Activated gamma-delta T cell (primary cell): ENCODE measurements around the gene LHB.
A peak's percentile ranks its signal among the peaks of the same experiment; 100 is the strongest.
"Not testable (repeated sequence)": the region's sequence is repeated elsewhere in the genome, so short reads cannot be mapped to it uniquely, and the experiment has no call there.

Source experiments
- DNase-seq: peaks from one replicate; lab custom pipeline; 2025; lab: John Stamatoyannopoulos, UW

Gene LHB

DNA sequence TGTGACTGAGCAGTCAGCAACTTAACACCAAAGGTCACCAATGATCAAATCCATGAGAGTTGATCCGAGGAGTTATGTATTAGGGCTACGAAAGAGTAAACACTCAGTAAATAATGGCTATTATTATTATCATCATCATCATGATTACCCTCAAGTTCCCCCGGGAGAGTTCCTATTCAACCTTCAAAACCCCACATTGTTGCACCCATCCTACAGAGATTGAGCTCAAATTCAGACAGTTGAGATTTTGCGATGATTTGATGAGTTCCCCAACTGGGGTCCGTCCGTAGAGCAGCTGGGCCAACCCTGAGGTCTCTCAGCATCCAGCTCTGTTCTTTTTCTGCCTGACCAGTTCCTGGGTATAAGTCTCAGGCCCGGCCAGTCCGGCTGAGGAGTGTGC, 21.2 kb upstream of the LHB start:
- DNase-seq = not testable (repeated sequence)

DNA sequence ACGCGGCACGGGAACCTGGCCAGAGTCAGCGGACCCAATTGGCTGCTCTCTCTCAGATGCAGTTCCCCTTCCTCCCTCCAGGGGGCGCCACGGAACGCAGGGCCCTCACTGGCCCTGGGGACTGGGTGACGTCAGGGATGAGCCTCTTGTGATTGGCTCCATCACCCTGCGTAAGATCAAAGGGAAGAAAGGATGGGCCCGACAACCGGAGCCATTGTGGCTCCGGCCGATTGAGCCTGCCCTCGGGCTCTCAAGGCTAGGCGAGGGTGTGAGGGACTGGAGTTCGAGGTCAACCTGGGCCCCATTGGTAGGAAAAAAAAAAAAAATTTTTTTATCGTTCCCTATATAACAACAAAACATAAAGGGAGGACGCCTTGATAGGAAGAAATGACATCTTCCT, 19.9 kb upstream of the LHB start, which contains the start of gene CGB1:
Gene CGB1 (minus strand): TSS at position 81 of the 400 bp plus-strand sequence. CDS start 184 bp downstream, outside the sequence.
- DNase-seq = not testable (repeated sequence)

DNA sequence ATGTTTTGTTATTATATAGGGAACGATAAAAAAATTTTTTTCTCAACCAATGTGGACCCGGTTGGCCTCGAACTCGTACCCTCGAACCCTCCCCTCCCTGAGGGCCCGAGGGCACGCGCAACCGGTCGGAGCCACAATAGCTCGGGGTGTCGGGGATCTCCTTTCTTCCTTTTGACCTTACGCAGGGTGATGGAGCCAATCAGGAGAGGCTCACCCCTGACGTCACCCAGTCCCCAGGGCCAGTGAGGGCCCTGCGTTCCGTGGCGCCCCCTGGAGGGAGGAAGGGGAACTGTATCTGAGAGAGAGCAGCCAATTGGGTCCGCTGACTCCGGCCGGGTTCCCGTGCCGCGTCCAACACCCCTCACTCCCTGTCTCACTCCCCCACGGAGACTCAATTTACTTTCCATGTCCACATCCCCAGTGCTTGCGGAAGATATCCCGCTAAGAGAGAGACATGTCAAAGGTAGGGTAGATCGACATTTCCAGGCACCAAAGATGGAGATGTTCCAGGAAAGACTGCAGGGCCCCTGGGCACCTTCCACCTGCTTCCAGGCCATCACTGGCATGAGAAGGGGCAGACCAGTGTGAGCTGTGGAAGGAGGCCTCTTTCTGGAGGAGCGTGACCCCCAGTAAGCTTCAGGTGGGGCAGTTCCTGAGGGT, 14.9 kb upstream of the LHB start, which contains the start of gene CGB2:
Gene CGB2 (plus strand): TSS at position 249 of the 660 bp plus-strand sequence. CDS start 206 bp downstream, at position 455.
- DNase-seq = not testable (repeated sequence)

DNA sequence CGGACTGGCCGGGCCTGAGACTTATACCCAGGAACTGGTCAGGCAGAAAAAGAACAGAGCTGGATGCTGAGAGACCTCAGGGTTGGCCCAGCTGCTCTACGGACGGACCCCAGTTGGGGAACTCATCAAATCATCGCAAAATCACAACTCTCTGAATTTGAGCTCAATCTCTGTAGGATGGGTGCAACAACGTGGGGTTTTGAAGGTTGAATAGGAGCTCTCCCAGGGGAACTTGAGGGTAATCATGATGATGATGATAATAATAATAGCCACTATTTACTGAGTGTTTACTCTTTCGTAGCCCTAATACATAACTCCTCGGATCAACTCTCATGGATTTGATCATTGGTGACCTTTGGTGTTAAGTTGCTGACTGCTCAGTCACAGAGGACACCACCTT, 13.4 kb upstream of the LHB start:
- DNase-seq = not testable (repeated sequence)

DNA sequence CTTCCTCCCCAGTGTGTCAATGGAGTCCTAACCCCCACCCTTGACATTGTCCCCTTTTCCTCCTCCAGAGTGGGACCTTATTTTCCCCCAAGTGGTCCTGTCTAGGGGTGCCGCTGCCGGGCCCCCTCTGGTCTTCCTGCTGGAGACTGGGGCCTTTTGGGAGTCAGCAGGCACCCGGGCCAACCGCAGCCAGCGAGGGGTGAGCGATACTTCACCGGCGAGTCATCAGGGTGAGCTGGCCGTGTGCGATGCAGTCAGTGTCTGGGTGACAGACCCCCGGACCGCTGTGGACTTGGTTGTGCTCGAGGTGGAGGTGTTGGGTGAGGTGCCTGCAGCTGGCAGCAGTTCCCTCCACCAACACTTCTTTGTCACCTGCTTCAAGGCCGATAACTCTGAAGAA, 12.9 kb upstream of the LHB start:
- DNase-seq = not testable (repeated sequence)

DNA sequence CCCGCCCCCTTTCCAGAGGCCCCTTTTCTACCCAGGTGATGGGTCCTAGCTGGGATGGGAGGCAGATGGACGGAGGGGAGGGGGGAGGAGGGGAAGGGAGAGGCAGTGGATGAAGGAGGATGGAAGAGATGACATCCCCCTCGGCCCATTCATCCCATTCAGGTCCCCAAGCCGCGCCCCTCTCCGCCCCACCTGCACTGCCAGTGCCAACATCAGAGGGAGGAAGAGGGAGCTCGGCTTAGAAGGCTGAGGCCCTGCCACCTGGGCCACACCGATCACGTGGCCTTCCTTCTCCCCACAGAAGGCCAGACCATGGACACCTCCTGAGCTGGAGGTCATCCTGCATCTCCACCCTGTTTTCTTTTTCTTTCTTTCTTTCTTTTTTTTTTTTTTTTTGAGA, 11.8 kb upstream of the LHB start:
- not testable (repeated sequence) for DNase-seq

DNA sequence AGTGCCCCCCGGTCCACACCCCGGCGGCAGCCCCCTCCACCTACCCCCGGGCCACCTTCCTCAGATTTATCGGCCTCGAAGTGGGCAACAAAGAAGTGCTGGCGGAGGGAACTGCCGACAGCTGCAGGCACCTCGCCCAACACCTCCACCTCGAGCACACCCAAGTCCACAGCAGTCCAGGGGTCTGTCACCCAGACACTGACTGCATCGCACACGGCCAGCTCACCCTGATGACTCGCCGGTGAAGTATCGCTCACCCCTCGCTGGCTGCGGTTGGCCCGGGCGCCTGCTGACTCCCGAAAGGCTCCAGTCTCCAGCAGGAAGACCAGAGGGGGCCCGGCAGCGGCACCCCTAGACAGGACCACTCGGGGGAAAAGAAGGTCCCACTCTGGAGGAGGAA, 8.7 kb upstream of the LHB start:
- not testable (repeated sequence) for DNase-seq

DNA sequence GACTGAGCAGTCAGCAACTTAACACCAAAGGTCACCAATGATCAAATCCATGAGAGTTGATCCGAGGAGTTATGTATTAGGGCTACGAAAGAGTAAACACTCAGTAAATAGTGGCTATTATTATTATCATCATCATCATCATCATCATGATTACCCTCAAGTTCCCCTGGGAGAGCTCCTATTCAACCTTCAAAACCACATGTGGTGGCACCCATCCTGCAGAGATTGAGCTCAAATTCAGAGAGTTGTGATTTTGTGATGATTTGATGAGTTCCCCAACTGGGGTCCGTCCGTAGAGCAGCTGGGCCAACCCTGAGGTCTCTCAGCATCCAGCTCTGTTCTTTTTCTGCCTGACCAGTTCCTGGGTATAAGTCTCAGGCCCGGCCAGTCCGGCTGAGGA, 8.2 kb upstream of the LHB start:
- not testable (repeated sequence) for DNase-seq

DNA sequence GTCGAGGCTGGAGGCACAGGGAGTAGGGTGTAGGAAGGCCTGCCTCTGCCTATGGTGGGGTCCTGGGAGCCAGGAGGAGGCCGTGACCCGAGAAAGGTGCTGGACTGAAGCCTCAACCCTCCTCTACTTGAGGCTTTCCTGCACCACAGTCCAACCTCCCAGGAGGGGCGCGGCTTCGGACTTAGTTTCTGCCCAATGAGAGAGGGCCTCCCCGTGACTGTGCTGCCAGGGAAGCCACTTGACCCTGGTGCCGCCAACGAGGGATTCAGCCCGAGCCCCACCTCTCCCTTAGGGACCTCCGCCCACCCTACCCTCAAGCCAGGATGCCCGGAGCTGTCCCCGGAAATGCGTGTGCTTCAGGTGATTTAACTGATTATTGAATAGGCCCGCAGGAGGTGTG, 7.3 kb upstream of the LHB start, which contains the start of gene CGB3:
Gene CGB3 (minus strand): TSS at position 101 of the 400 bp plus-strand sequence. CDS start 362 bp downstream, outside the sequence.
- DNase-seq = not testable (repeated sequence)

DNA sequence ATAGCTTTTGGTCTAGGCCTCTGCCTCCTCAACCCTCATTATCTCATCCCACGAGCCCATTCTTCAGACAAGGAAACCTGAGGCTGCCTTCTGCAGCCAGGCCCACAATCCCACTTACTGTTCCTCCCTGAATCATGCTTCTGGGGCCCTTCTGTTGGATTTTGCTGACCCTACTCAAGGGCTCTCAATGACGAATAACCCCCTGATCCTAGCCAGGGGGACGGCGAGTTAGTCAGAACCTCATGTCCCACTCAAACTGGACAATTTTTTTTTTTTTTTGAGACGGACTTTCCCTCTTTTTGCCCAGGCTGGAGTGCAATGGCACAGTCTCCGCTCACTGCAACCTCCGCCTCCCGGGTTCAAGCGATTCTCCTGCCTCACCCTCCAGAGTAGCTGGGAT, 5.2 kb upstream of the LHB start:
- no peak for DNase-seq

DNA sequence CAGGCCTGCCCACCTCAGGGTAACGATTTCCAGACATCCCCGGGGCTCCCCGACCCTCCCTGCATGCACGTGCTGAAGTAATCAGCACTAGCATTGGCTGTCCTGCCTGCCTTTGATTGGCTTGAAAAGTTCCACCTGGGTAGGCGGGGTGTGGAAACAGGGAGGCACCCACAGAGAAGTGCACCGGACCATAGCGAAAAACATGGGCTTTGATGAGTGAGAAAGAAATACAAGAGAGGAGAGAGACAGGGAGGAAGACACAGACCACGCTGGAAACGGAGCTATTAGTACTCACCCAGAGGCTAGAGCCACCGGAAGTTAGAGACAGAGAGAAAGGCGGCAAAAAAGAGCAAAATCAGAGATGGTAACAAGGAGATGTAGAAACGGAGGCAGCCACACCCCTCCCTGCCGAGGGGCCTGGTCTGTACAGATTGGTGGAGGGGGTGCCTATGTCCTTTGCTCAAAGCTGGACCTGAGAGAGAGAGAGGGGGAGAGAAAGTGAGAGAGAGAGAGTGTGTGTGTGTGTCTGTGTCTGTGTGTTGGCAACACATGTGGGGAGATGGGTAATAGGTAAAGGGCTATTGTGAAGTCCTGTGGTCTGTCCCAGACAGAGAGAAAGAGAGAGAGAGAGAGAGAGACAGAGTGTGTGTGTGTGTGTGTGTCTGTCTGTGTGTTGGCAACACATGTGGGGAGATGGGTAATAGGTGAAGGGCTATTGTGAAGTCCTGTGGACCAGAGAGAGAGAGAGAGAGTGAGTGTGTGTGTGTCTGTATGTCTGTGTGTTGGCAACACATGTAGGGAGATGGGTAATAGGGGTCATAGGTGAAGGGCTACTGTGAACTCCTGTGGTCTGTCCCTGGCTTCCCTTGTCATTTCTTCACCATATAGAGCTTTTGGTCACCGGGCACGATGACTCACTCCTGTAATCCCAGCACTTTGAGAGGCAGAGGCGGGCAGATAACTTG, 4.3 kb upstream of the LHB start:
- no peak for DNase-seq

DNA sequence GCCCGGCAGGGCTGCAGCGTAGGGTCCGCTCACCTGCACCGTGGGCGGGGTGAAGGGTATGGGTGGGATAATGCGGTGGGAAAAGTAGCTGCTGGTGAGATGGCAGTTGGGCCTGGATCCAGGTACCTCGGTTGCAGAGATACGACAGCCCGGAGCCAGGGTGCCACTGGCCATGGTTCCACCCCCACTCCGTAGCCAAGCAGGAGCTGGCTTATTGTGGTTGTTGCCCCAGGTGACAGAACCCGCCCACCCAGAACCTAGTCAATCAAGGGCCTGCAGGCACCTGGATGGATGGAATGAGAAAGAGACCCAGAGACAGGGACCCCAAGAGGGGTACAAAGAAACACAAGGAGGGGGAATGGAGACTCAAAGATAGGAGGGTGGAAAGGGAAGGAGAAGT, 3.5 kb upstream of the LHB start:
- DNase-seq = no peak

DNA sequence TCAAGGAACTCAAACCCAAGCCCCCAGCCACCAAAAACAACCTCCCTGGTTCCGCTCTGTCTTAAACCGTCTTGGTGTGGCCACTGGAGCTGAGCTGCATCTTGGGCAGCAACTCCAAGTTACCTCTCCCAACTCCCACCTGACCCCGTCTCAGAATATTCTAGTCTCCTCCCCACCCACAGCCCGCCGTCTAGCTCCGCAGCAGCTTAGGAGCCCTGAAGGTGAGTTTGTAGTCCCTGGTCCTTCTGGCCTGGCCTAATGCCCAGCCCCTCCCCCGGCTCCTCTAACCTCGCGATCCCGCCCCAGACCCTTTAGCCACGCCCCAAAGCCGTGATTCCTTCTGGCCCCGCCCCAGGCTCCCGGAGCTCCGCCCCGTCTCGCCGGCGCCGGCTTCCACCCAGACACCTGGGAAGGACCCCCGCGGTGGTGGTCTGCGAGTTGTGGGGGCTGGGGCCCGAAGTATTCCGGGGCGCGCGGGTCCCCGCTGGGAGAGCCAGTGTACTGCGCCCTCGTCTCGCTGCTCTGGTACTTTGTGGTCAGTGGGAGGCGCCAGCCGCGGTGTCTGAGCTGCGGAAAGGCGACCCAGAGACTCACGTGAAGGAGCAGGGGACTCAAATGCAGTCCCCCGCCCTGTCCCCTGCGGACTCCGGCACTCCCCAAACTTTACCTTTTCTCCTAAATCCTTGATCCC, 2.5 kb upstream of the LHB start:
- DNase-seq = peak; percentile 38

DNA sequence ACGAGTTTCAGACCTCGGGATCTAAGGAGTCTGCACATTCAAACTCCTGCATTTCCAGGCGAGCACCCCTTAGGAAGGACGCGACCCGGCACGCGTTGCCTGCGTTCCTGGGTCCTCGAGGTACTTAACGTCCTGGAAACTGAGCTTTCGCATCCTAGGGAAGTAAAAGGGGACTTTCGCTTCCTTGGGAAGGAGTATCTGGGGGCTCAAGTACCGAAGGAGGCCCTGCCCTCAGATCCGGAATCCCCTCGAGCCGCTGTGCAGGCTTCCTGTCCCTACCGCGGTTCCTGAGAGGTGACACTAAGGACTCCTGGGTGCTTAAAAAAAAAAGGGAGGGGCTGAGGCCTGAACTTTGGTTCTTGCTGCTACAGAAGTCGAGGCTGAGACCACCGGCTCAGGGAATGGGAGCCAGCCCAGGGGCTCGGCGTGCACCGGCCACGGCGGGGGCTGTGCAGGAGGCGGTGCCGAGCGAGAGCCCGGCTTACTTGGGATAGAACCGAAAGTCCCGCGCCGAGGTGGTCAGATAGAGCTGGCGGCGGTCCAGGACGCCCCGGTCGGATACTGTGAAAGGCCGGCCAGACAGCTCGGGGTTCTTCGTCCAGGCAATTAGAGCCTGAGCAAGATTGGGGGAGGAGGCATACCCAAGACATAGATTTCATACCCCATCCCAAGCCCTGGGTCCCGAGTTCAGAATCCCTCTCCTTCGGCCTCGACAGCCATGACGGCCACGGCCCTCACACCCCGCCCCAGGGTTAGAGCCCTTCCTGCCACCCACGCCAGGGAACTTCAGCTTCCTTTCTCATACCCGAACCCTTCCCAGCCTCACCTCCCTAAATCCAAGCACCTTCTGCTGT, 1.7 kb upstream of the LHB start:
- not testable (repeated sequence) for DNase-seq

DNA sequence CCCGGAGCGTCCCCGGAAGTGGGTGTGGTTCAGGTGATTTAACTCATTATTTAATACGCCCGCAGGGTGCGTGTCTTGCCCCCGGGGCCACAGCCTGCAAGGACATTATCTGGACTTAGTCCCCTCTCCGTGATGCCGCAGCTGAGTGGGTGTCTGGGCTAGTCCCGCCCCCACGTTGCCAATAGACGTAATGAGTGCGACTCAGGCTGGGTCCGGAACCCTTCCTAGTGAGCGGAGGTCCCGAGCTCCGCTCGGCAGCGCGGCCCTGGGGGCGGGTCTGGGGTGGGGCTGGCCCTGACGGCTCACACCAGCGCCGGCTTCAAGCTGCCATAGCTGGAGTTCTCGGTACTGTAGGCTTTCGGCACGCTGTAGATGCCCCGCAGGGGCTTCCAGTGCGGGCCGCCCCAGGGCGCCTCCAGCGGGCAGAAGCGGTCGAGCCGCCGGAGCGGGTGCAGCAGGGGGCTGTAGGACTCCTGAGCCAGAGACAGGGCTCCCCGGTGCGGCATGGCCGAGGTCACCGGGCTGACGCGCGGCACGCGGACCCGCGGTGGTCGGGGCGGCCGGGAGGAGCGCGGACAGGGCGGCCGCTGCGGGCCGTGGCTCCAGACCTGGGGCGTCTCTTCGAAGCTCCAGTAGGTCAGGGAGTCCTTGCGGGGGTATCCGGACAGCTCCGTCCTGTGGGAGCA, 918 bp upstream of the LHB start:
- DNase-seq = peak; percentile 52

DNA sequence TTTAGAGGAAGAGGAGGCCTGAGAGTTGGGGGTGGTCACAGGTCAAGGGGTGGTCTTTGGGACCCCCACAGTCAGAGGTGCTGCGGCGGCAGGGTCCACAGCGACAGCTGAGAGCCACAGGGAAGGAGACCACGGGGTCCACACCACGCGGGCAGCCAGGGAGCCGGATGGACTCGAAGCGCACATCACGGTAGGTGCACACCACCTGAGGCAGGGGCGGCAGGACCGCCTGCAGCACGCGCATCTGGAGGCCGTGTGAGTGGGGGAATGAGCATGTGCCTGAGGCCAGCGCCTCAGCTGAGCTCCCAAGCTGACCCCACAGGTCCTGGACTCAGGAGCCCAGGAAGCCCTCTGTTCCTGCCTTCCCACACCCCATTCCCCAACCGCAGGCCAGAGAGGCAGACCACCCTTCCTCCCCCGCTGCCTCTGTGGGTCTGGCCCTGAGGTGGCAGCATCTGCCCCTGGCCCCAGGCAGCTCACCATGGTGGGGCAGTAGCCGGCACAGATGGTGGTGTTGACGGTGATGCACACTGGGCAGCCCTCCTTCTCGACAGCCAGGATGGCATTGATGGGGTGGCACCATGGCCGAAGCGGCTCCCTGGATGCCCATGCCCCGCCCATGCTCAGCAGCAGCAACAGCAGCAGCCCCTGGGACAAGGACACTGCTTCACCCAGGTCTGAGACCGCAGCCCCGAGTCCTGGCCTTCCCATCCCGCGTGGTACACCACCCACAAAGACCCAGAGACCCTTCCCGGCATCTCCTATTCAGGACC, 638 bp downstream of the LHB start:
- no peak for DNase-seq

DNA sequence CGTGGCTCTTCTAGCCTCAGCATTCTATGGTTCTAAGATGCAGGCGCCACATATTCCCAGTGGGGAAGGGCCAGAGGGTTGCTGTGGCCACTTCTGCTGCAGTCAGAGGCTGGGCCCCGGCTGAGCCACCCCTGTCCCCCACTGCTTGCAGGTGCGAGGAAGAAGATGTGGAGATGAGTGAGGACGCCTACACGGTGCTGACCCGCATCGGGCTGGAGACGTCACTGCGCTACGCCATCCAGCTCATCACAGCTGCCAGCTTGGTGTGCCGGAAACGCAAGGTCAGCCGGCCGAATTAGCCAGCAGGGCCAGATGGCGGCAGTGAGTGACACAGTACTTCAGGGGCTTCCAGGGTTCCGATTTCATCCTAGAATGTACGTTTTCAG, 2.0 kb downstream of the LHB start:
- DNase-seq = no peak

DNA sequence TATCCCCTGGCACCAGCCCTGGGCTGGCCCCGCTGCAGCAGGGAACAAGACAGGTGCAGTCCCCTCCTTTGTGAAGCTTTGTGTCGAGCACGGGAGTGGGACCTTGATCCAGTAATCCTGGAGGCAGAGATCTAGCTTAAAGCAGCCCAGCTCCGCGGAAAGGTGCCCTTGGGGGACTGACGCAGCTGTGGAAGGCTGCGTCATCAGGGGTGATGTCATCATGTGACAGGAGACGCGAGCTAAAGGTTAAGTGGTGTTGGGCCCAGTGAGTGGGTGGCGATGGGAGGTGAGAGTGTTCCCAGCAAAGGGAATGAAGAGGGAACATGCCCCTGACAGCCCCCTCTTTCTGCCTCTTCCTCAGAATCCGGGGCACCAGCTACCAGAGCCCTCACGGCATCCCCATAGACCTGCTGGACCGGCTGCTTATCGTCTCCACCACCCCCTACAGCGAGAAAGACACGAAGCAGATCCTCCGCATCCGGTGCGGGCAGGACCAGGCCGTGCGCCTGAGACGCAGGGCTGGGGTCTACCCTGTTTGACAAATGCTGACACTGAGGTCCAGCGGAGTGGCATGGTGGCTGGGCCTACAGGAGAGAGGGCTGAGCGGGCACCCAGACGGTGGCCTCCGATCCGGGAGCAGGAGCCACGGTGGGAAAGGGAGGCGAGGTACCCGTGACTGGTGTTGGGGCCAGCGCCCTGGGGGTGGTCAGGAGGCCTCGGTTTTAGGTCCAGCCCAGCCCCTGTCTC, 2.6 kb downstream of the LHB start:
- DNase-seq = no peak

DNA sequence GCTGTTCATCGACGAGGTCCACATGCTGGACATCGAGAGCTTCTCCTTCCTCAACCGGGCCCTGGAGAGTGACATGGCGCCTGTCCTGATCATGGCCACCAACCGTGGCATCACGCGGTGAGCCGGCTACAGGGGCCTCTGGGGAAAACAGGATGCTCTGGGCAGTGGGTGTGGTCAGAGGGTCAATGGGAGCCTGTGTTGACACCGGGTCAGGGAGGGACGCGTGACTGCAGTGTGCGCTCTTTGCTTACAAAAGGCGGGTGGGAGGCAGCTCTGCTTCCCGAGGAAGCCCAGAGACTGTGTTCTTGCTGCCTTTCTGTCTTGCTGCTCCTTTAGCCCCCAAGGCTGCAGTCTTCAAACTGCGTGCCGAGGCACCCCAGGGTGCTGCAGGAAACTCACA, 5.7 kb downstream of the LHB start:
- no peak for DNase-seq
